GM18511 (cell line): ENCODE results near the gene RASL10A.

Experiments
- ATAC-seq: cut with Tn5 transposase; IDR thresholded peaks from one replicate; pipeline ENCODE4 v1.9.1; 2021; ENCODE audit warnings: mild to moderate bottlenecking, moderate library complexity; ENCODE audit not compliant: unreplicated experiment

RASL10A gene

GRCh38 chr22:29325356-29325755 is 9.9 kb upstream of the RASL10A start:
- ATAC-seq: no peak

GRCh38 chr22:29323641-29324040 is 8.1 kb upstream of the RASL10A start:
- ATAC-seq: no peak

GRCh38 chr22:29320546-29320945 is 5.0 kb upstream of the RASL10A start:
- ATAC-seq: no peak

GRCh38 chr22:29319072-29319471 is 3.6 kb upstream of the RASL10A start:
- ATAC-seq: no peak

GRCh38 chr22:29317827-29318454 is 2.4 kb upstream of the RASL10A start:
- ATAC-seq: no peak

GRCh38 chr22:29316141-29316828 is 788 bp upstream of the RASL10A start:
- ATAC-seq: no peak

GRCh38 chr22:29314537-29315285 is 786 bp downstream of the RASL10A start:
- ATAC-seq: no peak

GRCh38 chr22:29313576-29314466 is 1.7 kb downstream of the RASL10A start:
- ATAC-seq: no peak

GRCh38 chr22:29313126-29313575 is 2.3 kb downstream of the RASL10A start:
- no peak for ATAC-seq

- no peak for ATAC-seq
Measured at GRCh38 chr22:29312218-29313125, 3.0 kb downstream of the RASL10A start.

- no peak for ATAC-seq
Measured at GRCh38 chr22:29311464-29312217, 3.9 kb downstream of the RASL10A start.

- ATAC-seq: no peak
Measured at GRCh38 chr22:29310863-29311339, 4.6 kb downstream of the RASL10A start.

GRCh38 chr22:29310065-29310862 is 5.2 kb downstream of the RASL10A start:
- no peak for ATAC-seq

GRCh38 chr22:29309332-29310064 is 6.0 kb downstream of the RASL10A start:
- ATAC-seq: no peak

- ATAC-seq: no peak
Measured at GRCh38 chr22:29308791-29309262, 6.7 kb downstream of the RASL10A start.

- ATAC-seq: no peak
Measured at GRCh38 chr22:29308148-29308790, 7.2 kb downstream of the RASL10A start.

- ATAC-seq: no peak
Measured at GRCh38 chr22:29307596-29308147, 7.8 kb downstream of the RASL10A start.
